ENCODE measurements around the gene MRPL48. TPM values are rescaled to one million over a fixed set of nuclear protein-coding genes. Genes with fewer than 3 reads are reported as not detected.

The MRPL48 gene
- total and polyA plus RNA-seq, 2 of the 8 experiments (the other 6 are each of a cell fraction or from before 2014, with no cell fraction given) = 34.9 to 59.9 TPM

GRCh38 chr11:73883856-73884255 is 96.2 kb downstream of the MRPL48 start:
- no peak overlapping the region for H2BK120ac ChIP-seq (replicated peaks; ENCODE audit: low read depth, low read length)

More at GRCh38 chr11:73883856-73884255, 96.2 kb downstream of the MRPL48 start:
- Histone ChIP-seq H4K8ac (ENCODE audit: extremely low read depth, insufficient read depth, low read length) (no peak overlapping the region), H3K4me2 (ENCODE audit: insufficient read depth in 1 of 2, low read depth in 2 of 2, low read length in 2 of 2) (no peak overlapping the region), H3K4me1 (replicated peaks in 1 of 4; ENCODE audit: control insufficient read depth in 3 of 4, insufficient read depth in 4 of 4, low read length in 3 of 4) (peaks cover 0 to under 1% (median 0%) of the 10 kb centered on the region in 4 experiments; a peak in 1 of 7 replicates), H2BK5ac (ENCODE audit: low read depth, low read length) (no peak overlapping the region), H3K56ac (replicated peaks; ENCODE audit: insufficient read length, low read depth, low read length) (no peak overlapping the region), H4K20me1 (replicated peaks in 1 of 2; ENCODE audit: control insufficient read depth in 1 of 2, insufficient read depth in 2 of 2, low read length in 2 of 2) (no peaks in the 10 kb centered on the region), H3K14ac (ENCODE audit: insufficient read length) (no peak overlapping the region), H3K4me3 (ENCODE audit: extremely low read depth in 1 of 4, insufficient read depth in 2 of 4, low read depth in 3 of 4, low read length in 4 of 4) (no peak overlapping the region), H3K79me1 (ENCODE audit: low read depth, low read length) (no peaks in the 10 kb centered on the region), H2BK15ac (ENCODE audit: low read length) (no peak overlapping the region), H3K27ac (ENCODE audit: low read depth, low read length) (no peak overlapping the region), H3K9me3 (ENCODE audit: insufficient read depth in 2 of 2, low read depth in 1 of 2, low read length in 1 of 2) (no peaks in the 10 kb centered on the region), H3K4ac (replicated peaks; ENCODE audit: insufficient read length, low read depth, low read length) (no peak overlapping the region), H2BK20ac (ENCODE audit: low read length) (no peak overlapping the region), H2AFZ (ENCODE audit: low read length) (no peak overlapping the region), H2BK12ac (ENCODE audit: low read depth, low read length) (no peak overlapping the region), H3K23me2 (ENCODE audit: low read depth, low read length) (no peaks in the 10 kb centered on the region), H3K79me2 (ENCODE audit: control insufficient read depth in 1 of 2, insufficient read depth in 2 of 2, low read length in 2 of 2) (no peaks in the 10 kb centered on the region), H4K91ac (replicated peaks; ENCODE audit: insufficient read length, low read length) (no peak overlapping the region), H3K9ac (replicated peaks in 1 of 4; ENCODE audit: extremely low read depth in 1 of 4, low read depth in 3 of 4, low read length in 3 of 4) (no peak overlapping the region), H3K18ac (ENCODE audit: extremely low read depth, low read length) (no peak overlapping the region), H2AK5ac (ENCODE audit: low read depth, low read length) (no peak overlapping the region), H3K36me3 (ENCODE audit: control insufficient read depth in 2 of 4, insufficient read depth in 4 of 4, low read length in 3 of 4) (peaks cover 0 to 11% (median 0%) of the 10 kb centered on the region in 4 experiments; a peak in 1 of 8 replicates), H3K27me3 (replicated peaks in 1 of 4; ENCODE audit: control insufficient read depth in 3 of 4, extremely low read depth in 1 of 4, insufficient read depth in 3 of 4, low read length in 3 of 4) (no peaks in the 10 kb centered on the region), H4K5ac (ENCODE audit: insufficient read length, low read depth, low read length) (no peak overlapping the region), H3K23ac (ENCODE audit: insufficient read length) (no peak overlapping the region)
- ChIA-PET POLR2A (ENCODE audit: partially characterized antibody) (interaction anchor here (0.8 kb wide), 1 partner anchor 20 kb away, joined by 3 read pairs; no protein-coding TSS in a partner anchor), CTCF (ENCODE audit: partially characterized antibody) (no interaction called here)
- no peak for DNase-seq (ENCODE audit: low read depth in 1 of 2, low spot score in 2 of 2)
- TF ChIP-seq KDM5A (IDR thresholded peaks at IDR 0.05; ENCODE audit: low read length) (no peak), SIX5 (IDR thresholded peaks at IDR 0.05; ENCODE audit: low read depth, low read length) (no peak), SRF (IDR thresholded peaks at IDR 0.05; ENCODE audit: low read depth, low read length) (no peak), CBX5 (IDR thresholded peaks at IDR 0.05; ENCODE audit: low read depth, low read length) (no peak), TCF12 (IDR thresholded peaks at IDR 0.05; ENCODE audit: low read depth, low read length) (no peak), GTF2F1 (IDR thresholded peaks at IDR 0.05; ENCODE audit: borderline replicate concordance, low read depth, low read length) (no peak), SIRT6 (IDR thresholded peaks at IDR 0.05; ENCODE audit: low read length) (no peak), YY1 (IDR thresholded peaks at IDR 0.05; ENCODE audit: low read depth, low read length) (no peak)
- TF ChIP-seq, protein P1, sequence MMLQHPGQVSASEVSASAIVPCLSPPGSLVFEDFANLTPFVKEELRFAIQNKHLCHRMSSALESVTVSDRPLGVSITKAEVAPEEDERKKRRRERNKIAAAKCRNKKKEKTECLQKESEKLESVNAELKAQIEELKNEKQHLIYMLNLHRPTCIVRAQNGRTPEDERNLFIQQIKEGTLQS (IDR thresholded peaks at IDR 0.05; ENCODE audit: insufficient read depth, low read depth, low read length) = no peak
- FAIRE-seq = no peak
- 92% methylated on average over 2 of the region's 2 CpGs; no CpG with 5 or more reads in 1 of the 2 experiments for WGBS, 2 experiments (ENCODE audit: extremely low coverage in 1 of 2, insufficient coverage in 1 of 2, insufficient read length in 1 of 2, insufficient replicate concordance in 2 of 2, low coverage in 1 of 2, low lambda C conversion rate in 2 of 2, missing lambda C conversion rate in 1 of 2)
